Ecto neural progenitor cell (in vitro differentiated cells): ENCODE results near the gene SULT1B1.
"Not testable (repeated sequence)": the region's sequence is repeated elsewhere in the genome, so short reads cannot be mapped to it uniquely, and the experiment has no call there.

Source experiments
- DNase-seq: peaks from one replicate; pipeline ENCODE4 v3.0.0-alpha.2; 2018; ENCODE audit warnings: low spot score

Gene SULT1B1

DNA sequence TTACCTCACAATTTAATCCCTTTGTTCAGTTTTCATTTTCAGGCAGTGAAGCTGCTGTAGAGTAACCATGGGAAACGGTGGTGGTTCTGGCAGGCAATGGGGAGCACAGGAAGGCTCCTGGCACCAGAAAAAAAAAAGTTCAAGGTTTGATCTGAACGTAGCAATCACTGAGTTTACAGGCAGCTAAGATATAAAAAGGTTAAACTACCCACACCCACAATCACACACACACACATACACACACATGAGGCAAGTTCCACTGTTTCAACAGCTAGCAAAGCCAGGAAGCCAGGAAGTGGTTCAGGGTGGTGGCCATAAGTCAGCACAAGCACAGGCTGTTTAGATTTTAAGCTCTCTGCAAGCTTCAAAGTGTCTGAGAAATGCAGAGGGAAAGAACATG is at the start of gene SULT1B1:
TSS of gene SULT1B1 (minus strand) at position 166 of the 400 bp plus-strand sequence. CDS start 5,403 bp downstream, outside the sequence.
- no peak for DNase-seq

DNA sequence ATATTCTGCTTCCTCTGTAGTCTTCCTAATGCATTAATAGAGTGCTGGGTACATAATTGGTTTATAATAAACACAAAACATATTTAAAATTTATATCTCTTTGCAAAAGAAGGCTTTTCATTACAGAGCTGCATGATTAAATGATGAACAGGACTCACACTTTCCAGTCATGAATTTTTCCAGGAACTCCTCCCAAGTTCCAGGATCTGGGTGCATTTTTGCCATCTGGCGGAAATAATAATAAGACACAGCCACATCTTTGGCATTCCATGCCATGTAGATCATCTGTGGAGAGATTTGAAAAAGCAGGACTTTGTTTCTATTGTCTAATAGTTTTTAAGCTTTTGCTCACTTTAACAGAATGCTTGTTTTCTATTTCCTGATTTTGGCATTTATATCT is 40.2 kb upstream of the SULT1B1 start:
- no peak for DNase-seq

- no peak for DNase-seq
Observed at GRCh38 chr4:69799337-69799736, 38.9 kb upstream of the SULT1B1 start.

- no peak for DNase-seq
Observed at GRCh38 chr4:69793732-69794131, 33.3 kb upstream of the SULT1B1 start.

GRCh38 chr4:69787879-69788278 is 27.5 kb upstream of the SULT1B1 start:
- DNase-seq, result no peak

GRCh38 chr4:69786547-69786946 is 26.1 kb upstream of the SULT1B1 start:
- no peak for DNase-seq

DNA sequence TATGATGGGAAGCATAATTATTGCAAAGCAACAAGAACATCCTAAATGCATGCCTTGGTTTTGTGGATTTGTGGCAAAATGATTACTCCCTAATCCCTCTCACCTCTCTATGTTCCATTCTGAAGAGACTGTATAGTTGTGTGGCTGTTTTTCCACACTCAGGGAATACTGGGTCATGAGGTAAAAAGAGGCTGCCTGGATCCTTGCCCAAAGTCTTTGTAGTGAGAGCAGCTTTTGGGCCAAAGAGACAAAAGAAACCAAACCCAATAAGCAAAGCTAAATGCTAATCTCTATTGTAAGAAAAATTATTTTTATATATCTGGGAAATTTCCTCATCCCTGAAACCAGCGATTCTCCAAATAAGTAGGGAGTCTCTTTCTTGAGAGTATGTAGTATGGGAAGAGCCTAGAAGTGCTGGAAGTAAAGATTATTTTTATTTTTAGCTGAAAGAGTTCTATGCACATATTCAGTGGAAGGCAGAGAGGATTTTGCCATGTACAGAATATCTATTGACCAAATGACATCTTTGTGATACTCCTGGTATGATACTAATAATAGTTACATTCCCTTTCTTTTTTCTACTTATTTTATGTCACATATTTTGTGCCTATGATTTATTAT is 24.9 kb upstream of the SULT1B1 start:
- DNase-seq, result no peak

- no peak for DNase-seq
Observed at GRCh38 chr4:69782651-69783310, 22.4 kb upstream of the SULT1B1 start.

- DNase-seq, result no peak
Observed at GRCh38 chr4:69781458-69782418, 21.3 kb upstream of the SULT1B1 start.

DNA sequence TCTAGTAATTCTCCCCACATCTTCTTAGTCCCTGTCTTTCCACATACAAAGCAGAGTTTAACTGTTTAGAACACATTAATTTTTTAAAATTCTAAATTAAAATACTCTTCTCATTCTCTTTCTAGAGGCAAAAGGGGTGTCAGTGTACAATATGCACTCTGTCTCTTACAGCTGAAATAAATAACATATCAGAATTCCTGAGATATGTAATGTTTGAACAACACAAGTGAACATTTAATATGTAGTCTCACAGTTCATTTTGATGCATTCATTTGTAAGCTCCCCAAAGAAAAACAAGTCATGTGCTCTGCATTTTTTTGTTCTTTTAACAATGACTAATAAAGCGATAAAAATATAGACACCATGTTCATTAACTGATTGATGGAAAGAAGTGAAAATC is 19.7 kb upstream of the SULT1B1 start:
- no peak for DNase-seq

GRCh38 chr4:69776696-69777095 is 16.3 kb upstream of the SULT1B1 start:
- no peak for DNase-seq

DNA sequence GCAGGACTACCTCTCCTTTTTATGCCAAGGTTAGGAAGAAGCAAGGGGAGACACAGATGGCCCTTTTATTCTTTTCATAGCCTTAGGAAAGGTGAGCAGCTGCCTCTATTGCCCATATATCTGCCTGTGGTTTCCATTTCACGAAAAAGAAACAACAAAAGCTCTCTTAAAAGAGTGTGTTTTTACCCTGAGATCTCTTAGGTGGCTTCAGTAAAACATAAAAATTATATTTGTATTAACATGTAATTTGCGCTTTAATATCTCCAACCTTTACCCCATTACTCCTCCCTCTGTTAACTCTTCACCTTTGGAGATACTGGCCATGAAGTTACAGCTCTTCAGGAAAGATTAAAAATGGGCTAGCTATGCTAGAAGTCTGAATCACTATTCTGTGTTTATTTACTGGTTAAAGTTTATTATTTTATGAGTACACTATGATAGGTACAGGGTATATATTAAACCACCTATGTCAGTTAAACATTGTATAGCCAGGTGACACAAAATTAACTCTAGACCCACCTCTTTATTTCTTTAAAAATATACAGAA is 15.0 kb upstream of the SULT1B1 start:
- no peak for DNase-seq

DNA sequence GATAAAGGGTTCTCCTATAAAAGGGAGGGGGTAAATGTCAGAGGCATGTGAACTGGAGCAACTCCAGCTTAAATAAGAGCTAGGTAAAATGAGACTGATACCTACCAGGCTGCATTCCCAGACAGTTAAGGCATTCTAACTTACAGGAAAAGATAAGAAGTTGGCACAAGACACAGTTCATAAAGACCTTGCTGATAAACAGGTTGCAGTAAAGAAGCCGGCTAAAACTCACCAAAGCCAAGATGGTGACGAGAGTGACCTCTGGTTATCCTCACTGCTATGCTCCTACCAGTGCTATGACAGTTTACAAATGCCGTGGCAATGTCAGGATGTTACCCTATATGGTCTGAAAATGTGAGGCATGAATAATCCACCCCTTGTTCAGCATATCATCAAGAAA is 13.1 kb upstream of the SULT1B1 start:
- DNase-seq, result no peak

DNA sequence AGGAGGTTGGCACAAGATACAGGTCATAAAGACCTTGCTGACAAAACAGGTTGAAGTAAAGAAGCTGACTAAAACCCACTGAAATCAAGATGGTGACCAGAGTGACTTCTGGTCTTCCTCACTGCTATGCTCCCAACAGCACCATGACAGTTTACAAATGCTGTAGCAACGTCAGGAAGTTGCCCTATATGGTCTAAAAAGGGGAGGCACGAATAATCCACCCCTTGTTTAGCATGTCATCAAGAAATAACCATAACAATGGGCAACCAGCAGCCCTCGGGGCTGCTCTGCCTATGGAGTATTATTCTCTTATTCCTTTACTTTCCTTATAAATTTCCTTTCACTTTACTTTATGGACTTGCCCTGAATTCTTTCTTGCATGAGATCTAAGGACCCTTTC is 8.1 kb upstream of the SULT1B1 start:
- not testable (repeated sequence) for DNase-seq

GRCh38 chr4:69765751-69766150 is 5.3 kb upstream of the SULT1B1 start:
- no peak for DNase-seq

DNA sequence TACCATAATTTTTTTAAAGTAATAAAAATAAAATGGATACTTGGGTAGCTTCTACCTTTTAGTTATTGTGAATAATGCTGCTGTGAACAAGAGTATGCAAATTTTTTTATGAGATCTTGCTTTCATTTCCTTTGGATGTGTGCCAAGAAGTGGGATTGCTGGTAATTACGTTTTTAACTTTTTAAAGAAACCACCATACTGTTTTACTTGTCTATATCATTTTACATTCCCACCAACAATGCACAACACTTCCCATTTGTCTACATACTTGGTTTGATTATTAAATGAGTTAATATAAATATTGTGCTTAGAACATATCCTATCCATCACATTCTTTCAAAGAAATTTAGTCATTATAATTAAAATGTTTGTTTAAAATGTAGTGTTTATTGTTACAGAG is 3.9 kb upstream of the SULT1B1 start:
- no peak for DNase-seq

DNA sequence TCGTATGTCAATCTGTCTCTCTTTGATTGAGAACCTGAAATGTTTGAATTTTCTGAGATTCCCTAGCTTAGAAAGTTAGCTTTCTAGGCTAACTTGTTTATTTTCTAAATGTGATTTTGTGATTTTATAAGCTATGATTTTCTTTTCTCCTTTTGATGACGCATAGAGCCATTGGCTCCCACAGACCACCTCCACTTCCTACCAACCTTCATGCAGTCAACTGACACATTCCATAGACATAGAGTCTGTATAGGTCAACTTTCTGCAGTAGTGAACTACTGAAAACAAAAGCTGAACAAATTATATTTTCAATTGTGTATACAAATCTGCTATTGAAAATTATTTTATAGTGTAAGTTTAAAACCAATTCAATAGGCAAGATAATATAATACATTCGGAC is 2.8 kb upstream of the SULT1B1 start:
- DNase-seq, result no peak

DNA sequence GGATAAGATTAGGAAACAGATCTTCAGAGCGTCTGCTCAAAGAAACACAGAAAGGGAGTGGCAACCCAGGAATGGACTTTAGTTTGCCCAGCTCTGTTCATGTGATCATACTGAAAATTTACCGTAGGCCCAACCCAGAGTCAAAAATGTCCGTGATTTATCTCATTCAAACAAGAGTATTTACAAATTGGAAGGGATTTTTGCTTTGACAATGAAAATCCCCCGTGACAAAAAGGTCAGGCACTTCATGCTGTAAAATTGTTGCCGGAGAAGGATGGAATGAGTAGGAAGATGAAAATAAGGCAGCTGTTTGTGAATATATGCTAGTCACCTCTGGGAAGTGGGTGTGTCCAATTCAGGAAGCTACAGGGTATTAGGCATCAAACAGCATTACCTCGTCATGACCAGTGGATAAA is 1.2 kb downstream of the SULT1B1 start:
- no peak for DNase-seq

DNA sequence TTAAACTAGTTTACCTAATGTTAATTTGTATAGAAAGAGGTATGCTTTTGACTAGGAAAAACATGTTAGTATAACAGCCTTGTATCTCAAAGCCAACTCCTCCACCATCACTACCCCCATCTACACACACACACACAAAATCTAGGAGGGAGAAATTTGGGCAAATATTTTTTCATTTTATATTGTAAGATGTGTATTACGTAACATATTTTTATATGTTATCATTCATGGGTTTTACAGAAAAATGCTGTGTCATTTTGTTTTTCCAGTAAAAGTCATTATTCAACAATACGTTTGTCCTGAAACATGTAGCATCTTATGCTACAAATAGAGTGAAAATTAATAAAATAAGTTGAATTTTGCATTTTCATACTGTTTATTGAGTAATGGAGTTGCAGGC is 3.0 kb downstream of the SULT1B1 start:
- no peak for DNase-seq

DNA sequence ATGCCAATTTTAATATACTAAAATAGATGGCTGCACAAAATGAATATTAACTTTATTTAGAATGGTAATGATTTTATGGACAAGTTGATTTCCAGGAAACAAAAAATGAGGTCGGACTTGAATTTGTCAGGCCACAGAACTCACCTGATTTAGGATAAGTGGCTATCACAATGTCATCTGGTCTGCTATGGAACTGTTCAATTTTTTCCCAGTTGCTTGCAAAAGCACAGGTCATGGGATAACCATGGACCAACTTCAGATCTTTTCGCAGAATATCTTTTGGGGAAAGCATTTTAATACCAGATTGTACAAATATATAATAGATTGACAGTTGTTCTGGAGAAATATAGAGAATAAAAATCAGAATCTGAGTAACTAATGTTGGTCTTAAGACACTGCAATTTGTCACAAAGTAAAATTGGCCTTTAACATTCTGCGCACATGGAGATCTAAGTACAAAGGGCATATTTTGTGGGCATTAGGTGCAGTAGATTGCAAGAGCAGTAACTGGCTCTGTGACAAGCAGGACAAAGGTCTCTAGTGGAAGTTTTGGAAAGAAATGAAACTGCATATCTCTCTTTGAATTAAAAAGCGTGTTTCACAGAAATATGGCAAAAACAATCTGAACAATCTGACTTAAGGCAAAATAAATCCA is 5.4 kb downstream of the SULT1B1 start:
- DNase-seq, result no peak

DNA sequence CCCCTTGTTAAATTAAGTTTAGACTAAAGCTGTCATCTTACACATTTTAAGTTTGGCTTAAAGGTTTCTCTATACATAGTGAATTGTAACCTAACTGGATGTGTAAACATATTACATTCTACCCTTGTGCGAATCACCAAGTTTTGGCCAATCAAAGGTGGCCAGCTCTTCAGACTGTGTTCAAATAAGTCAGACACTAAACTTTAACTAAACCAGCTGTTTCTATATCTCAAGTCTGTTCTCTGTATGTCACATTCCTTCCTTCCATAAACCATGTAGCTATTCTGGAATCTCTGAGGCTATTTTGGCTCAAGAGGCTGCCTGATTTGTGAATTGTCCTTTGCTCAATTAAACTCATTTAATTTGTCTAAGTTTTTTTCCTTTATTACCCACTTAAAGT is 6.7 kb downstream of the SULT1B1 start:
- no peak for DNase-seq

GRCh38 chr4:69750346-69750745 is 10.1 kb downstream of the SULT1B1 start:
- no peak for DNase-seq
